GM18868 (cell line): ENCODE measurements around the gene CRB2.

Experiments used
- ATAC-seq: cut with Tn5 transposase; IDR thresholded peaks from one replicate; pipeline ENCODE4 v1.9.1; 2021; ENCODE audit warnings: mild to moderate bottlenecking, moderate library complexity; ENCODE audit not compliant: unreplicated experiment

CRB2 gene

DNA sequence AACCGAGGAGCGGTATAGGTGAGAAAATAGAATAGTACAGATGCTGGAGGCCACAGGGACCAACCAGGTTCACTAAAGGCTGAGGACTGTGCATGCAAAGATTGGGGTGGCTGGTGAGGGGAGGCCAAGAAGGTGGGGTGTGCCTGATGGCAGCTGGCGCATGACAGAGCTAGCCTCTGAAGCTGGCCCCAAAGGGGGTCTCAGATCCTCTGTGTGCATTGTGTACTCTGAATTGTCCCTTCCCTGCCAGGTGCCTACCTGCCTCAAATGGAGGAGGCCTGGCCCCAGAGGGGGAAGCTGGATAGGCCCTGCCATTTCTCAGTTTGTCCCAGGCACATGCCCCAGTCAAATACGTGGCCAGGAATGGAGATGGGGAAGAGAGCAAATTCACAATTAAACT lies 63.1 kb downstream of the CRB2 start:
- ATAC-seq: no peak

DNA sequence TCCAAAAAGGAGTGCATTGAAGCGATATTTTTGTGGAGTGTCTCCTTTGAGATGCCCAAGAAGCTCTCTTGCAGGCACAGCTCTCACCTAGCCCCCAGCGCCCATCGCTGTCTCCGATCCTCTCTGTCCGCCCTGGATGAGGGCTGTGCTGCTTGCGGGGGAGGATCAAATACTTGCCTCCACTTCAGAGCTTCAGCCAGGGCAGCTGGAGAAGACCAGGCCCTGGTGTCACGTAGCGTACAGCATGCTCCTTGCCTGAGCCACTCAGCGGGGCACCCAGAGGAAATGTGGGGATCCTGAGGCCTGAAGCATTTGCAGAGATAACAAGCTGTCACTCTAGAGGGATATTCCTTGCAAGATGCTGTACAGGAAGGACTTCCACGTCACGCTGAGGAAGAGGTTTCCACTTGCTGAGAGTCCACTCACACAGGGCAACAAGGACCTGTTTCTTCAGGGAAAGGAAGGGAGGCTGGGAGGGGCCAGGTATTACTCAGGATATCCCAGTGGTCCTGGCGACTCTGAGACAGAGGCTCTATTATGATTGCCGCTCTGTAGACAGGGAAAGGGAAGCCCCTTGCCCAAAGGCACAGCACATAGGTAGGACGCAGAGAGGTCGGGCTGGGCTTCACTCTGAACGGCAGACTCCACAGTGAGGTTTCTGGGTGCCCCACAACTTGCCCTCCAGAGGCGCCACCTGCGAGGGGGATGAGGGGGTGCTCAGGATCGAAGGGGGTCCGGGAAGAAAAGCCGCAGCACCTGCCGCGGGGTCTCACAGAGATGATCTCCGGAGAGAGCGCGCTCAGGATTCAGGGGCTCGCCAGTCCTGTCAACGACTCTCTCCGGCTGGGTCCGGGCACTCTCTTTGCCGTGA lies 64.0 kb downstream of the CRB2 start:
- ATAC-seq: no peak

GRCh38 chr9:123420592-123421111 lies 64.7 kb downstream of the CRB2 start:
- no peak for ATAC-seq

GRCh38 chr9:123421186-123421585 lies 65.2 kb downstream of the CRB2 start:
- no peak for ATAC-seq

DNA sequence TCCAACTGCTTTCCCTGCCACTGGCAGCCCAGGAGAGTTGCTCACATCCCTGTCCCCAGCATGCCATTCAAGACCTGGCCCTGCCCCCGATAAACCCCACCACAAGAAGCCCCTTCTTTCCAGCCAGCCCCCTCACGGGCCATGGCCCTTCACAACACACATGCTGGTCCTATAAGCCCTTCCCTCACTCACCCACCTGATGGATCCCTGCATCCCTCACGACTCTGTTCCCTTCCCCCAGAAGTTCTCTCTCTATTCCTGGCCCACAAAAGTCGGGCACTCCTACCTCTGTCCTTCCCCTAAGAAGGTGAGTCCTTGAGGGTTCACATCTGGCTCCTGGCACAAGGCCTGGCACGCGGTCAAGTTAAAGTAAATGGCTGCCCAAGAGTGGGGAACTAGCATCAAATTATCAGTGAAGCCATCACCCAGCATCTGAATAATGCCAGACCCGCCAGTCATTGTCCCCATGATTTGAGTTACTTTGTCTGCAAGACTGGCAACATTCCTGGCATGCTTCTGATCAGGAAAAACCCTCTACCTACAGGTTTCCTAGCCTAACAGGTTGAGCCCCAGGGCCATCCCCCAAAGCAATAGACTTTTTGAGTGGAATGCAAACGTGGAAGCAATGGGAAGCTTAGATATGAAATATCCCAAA lies 65.9 kb downstream of the CRB2 start:
- no peak for ATAC-seq

GRCh38 chr9:123422635-123423310 lies 66.8 kb downstream of the CRB2 start:
- no peak for ATAC-seq

- no peak for ATAC-seq
Observed at GRCh38 chr9:123423311-123423640, 67.3 kb downstream of the CRB2 start.

GRCh38 chr9:123424131-123424530 lies 68.1 kb downstream of the CRB2 start:
- no peak for ATAC-seq

DNA sequence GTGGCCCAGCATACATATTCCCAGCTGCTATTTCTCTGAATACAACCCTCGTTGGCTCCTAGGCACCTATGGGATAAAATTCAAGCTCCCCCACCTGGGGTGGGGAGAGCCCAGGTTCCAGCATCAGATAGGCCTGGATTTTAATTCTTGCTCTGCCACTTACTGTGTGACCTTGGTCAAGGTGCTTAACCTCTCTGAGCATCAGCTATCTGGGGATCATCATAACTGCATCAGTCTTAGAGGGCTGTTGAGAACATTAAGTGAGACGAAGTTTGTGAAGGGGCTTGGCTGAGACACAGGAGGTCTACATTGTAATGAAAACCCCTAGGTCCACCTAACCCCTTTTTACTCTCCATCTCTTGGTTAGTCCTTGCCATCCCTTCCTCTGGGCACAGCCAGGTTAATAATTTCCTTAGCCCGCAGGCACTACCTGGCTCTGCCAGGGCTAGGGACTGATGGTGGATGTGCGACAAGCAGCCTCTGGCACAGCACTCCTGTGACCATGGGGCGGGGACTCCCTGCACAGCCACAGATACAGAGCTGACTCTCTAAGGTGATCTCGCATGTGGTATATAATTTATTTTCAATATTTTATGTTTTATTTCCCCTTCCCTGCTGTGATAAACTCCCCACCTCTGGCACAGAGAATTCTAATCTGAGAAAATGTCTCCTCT lies 68.7 kb downstream of the CRB2 start:
- no peak for ATAC-seq

DNA sequence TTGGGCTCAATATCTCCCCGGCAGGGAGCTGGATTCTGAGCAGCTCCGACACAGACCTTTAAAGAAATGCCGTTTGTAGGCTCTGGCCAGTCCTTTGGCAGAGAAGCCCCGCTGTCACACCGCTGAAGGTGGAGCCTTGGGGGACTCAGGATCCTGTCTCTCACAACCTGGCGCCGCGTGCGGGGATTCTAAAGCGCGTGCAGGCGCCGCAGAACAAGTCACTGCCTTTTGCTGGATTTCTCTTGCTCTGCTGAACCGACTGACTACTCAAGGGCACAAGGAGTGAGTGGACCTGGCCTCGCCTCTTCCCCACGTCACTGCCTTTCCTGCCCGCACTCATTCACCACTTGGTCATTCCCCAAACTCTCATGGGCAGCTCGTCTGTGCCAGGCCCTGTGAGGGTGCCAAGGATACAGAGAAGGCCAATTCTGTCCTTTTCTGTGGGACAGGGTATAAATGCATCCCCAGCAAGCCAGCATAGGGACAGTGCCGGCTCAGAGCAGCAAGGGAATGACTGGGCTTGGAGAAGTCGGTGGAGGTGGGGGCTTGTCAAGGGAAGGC lies 69.3 kb downstream of the CRB2 start:
- no peak for ATAC-seq

DNA sequence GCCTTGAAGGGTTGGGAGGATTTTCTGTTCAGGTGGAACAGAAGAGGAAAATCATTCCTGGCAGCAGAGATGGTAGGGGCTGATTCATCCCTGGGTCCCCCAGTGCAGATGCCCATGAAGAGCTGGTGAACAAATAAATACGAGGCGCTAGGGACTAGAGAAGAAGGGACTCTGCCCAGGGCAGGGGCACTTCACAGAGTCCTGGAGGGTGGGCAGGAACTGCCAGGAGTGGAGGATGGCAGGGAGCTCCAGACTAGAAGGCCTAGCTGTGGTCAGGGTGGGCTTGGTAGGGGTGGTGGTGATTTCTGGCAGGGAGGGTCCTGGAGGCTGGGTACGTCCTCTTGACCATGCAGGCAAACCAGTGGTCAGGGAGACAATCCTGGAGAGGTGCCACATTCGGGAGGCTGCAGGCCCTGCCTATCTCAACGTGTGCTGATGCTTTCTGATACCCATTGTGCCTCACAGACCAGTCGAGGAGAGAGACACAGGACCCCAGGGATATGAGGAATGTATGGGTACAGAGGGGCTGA lies 69.9 kb downstream of the CRB2 start:
- ATAC-seq: peak; percentile 10

GRCh38 chr9:123426406-123426805 lies 70.4 kb downstream of the CRB2 start:
- ATAC-seq: peak; percentile 68
